ENCODE measurements around the gene INPPL1. TPM values are rescaled to one million over a fixed set of nuclear protein-coding genes. Genes with fewer than 3 reads are reported as not detected.

The INPPL1 gene
- total RNA-seq, 1 experiment from 2014 or later = 105 TPM

Other genes with a start within 250 kb of the INPPL1 start
- 1.6 and 2.6 TPM in 2 replicates for gene IL18BP, start 225.9 kb upstream of the INPPL1 start, total RNA-seq (2014; rRNA removed; shearing (Covaris generic))
- 118 and 144 TPM in 2 replicates for gene NUMA1, start 144.2 kb upstream of the INPPL1 start, total RNA-seq (2014; rRNA removed; shearing (Covaris generic))
- 7.7 and 18.3 TPM in 2 replicates for gene LRRC51, start 143.9 kb upstream of the INPPL1 start, total RNA-seq (2014; rRNA removed; shearing (Covaris generic))
- 279 and 297 TPM in 2 replicates for gene LAMTOR1, start 121.5 kb upstream of the INPPL1 start, total RNA-seq (2014; rRNA removed; shearing (Covaris generic))
- gene TOMT, start 118.8 kb upstream of the INPPL1 start, total RNA-seq (2014; rRNA removed; shearing (Covaris generic)) = not detected in 2 replicates
- 30.3 and 30.6 TPM in 2 replicates for gene ANAPC15, start 112.1 kb upstream of the INPPL1 start, total RNA-seq (2014; rRNA removed; shearing (Covaris generic))
- not detected in 2 replicates for gene FOLR3, start 89.0 kb upstream of the INPPL1 start, total RNA-seq (2014; rRNA removed; shearing (Covaris generic))
- not detected in 2 replicates for gene FOLR1, start 32.6 kb upstream of the INPPL1 start, total RNA-seq (2014; rRNA removed; shearing (Covaris generic))
- not detected in 2 replicates for gene FOLR2, start 8.0 kb upstream of the INPPL1 start, total RNA-seq (2014; rRNA removed; shearing (Covaris generic))
- gene PHOX2A, start 19.4 kb downstream of the INPPL1 start, total RNA-seq (2014; rRNA removed; shearing (Covaris generic)) = not detected in 2 replicates
- gene CLPB, start 209.8 kb downstream of the INPPL1 start, total RNA-seq (2014; rRNA removed; shearing (Covaris generic)) = 66.8 and 68.4 TPM in 2 replicates

All from SK-MEL-5 (cell line).